Neural cell (in vitro differentiated cells): ENCODE data around the gene TRMU. TPM values are rescaled to one million over a fixed set of nuclear protein-coding genes. Genes with fewer than 3 reads are reported as not detected.

Experiments used
- H2AFZ ChIP-seq: fragments of 200-600, 300-800 bp; sonication (generic), shearing (Covaris generic); 2 replicates; pipeline ENCODE4 v1.6.0; 2014; ENCODE audit warnings: low read depth, mild to moderate bottlenecking, antibody characterized with exemption, low read length, moderate library complexity
- H3F3A ChIP-seq: fragments of 200-600 bp; shearing (Covaris generic); 2 replicates; pipeline ENCODE4 v1.6.1; 2016; ENCODE audit warnings: mild to moderate bottlenecking, moderate library complexity, mixed read lengths, antibody characterized with exemption, low read length; ENCODE audit not compliant: insufficient read depth, poor library complexity, severe bottlenecking
- H3K27ac ChIP-seq: fragments of 200-600, 300-800 bp; sonication (generic), shearing (Covaris generic); 2 replicates; pipeline ENCODE4 v1.5.1; 2014; ENCODE audit warnings: mild to moderate bottlenecking, low read length, moderate library complexity
- H3K27me3 ChIP-seq: fragments of 300-800, 200-600 bp; sonication (generic), shearing (Covaris generic); 2 replicates; pipeline ENCODE4 v1.6.0; 2014; ENCODE audit warnings: mild to moderate bottlenecking, low read depth, low read length, moderate library complexity; ENCODE audit not compliant: insufficient read depth
- H3K36me3 ChIP-seq: fragments of 300-800, 200-600 bp; sonication (generic), shearing (Covaris generic); 2 replicates; pipeline ENCODE4 v1.5.1; 2014; ENCODE audit warnings: mild to moderate bottlenecking, antibody characterized with exemption, low read length, moderate library complexity; ENCODE audit not compliant: insufficient read depth
- H3K4me2 ChIP-seq: fragments of 300-800, 200-600 bp; sonication (generic), shearing (Covaris generic); 2 replicates; pipeline ENCODE4 v1.6.0; 2014; ENCODE audit warnings: mild to moderate bottlenecking, low read length
- H3K4me3 ChIP-seq: fragments of 300-800, 200-600 bp; sonication (generic), shearing (Covaris generic); 2 replicates; pipeline ENCODE4 v1.5.1; 2014; ENCODE audit warnings: mild to moderate bottlenecking, low read length, moderate library complexity
- H3K79me2 ChIP-seq: fragments of 200-600 bp; shearing (Covaris generic); replicated peaks from 2 replicates; pipeline ENCODE4 v1.6.0; 2014; ENCODE audit warnings: mild to moderate bottlenecking, low read length, moderate library complexity; ENCODE audit not compliant: insufficient read depth
- H3K9ac ChIP-seq: fragments of 300-800, 200-600 bp; sonication (generic), shearing (Covaris generic); 2 replicates; pipeline ENCODE4 v1.6.1; 2016; ENCODE audit warnings: mild to moderate bottlenecking, low read length, mixed read lengths
- H3K9me2 ChIP-seq: fragments of 200-600 bp; shearing (Covaris generic); 2 replicates; pipeline ENCODE4 v1.6.1; 2016; ENCODE audit warnings: mild to moderate bottlenecking, low read length, mixed read lengths; ENCODE audit not compliant: insufficient read depth
- H3K9me3 ChIP-seq: fragments of 200-600, 300-800 bp; sonication (generic), shearing (Covaris generic); 2 replicates; pipeline ENCODE4 v1.6.1; 2016; ENCODE audit warnings: mild to moderate bottlenecking, mixed run types, low read length, moderate library complexity, mixed read lengths
- H4K20me1 ChIP-seq: fragments of 200-600 bp; shearing (Covaris generic); 2 replicates; pipeline ENCODE4 v1.6.1; 2016; ENCODE audit warnings: mild to moderate bottlenecking, mixed run types; ENCODE audit not compliant: insufficient read depth
- EP300 ChIP-seq: fragments of 450-650 bp; conservative IDR thresholded peaks from 2 replicates; pipeline ENCODE4 v1.6.1; 2014; ENCODE audit warnings: antibody characterized with exemption, mild to moderate bottlenecking, moderate library complexity; ENCODE audit not compliant: poor library complexity, severe bottlenecking
- EZH2 ChIP-seq: fragments of 200-600, 300-800 bp; shearing (Covaris generic), sonication (generic); IDR thresholded peaks from 2 replicates; pipeline ENCODE4 v1.6.1; 2014; ENCODE audit warnings: antibody characterized with exemption, low read length, borderline replicate concordance, mild to moderate bottlenecking; ENCODE audit not compliant: insufficient read depth, poor library complexity, severe bottlenecking
- MXI1 ChIP-seq: fragments of 450-650 bp; conservative IDR thresholded peaks from 2 replicates; pipeline ENCODE4 v1.6.1; 2014; ENCODE audit warnings: antibody characterized with exemption, mild to moderate bottlenecking; ENCODE audit not compliant: poor library complexity, severe bottlenecking
- POLR2AphosphoS5 ChIP-seq: IDR thresholded peaks from 2 replicates; pipeline ENCODE4 v1.6.1; 2012
- RAD21 ChIP-seq: fragments of 450-650 bp; conservative IDR thresholded peaks from 2 replicates; pipeline ENCODE4 v1.6.1; 2014; ENCODE audit warnings: antibody characterized with exemption, mild to moderate bottlenecking, moderate library complexity
- SMC3 ChIP-seq: fragments of 450-650 bp; conservative IDR thresholded peaks from 2 replicates; pipeline ENCODE4 v1.6.1; 2014; ENCODE audit warnings: antibody characterized with exemption, mild to moderate bottlenecking, moderate library complexity; ENCODE audit not compliant: poor library complexity
- TAF1 ChIP-seq: IDR thresholded peaks from 2 replicates; pipeline ENCODE4 v1.6.1; 2012; ENCODE audit warnings: low read depth
- polyA minus RNA-seq: library from RNA; depleted of rRNA, polyadenylated mRNA; stranded (reverse); fragments of >200 nt; gene quantifications from 2 replicates; pipeline ENCODE4 v1.2.3, GENCODE V29; 2014
- polyA plus RNA-seq: library from polyadenylated mRNA; depleted of rRNA; stranded (reverse); fragments of >200 nt; gene quantifications from 2 replicates; pipeline ENCODE4 v1.2.3, GENCODE V29; 2014
- TF ChIP-seq, protein P1 (sequence below): fragments of 450-650 bp; IDR thresholded peaks from 2 replicates; pipeline ENCODE4 v1.5.1; 2014; ENCODE audit warnings: antibody characterized with exemption, mild to moderate bottlenecking, moderate library complexity; ENCODE audit not compliant: poor library complexity, severe bottlenecking
- TF ChIP-seq, protein P2 (sequence below): IDR thresholded peaks from 2 replicates; pipeline ENCODE4 v1.6.1; 2012; ENCODE audit warnings: borderline replicate concordance

The TRMU gene, protein sequence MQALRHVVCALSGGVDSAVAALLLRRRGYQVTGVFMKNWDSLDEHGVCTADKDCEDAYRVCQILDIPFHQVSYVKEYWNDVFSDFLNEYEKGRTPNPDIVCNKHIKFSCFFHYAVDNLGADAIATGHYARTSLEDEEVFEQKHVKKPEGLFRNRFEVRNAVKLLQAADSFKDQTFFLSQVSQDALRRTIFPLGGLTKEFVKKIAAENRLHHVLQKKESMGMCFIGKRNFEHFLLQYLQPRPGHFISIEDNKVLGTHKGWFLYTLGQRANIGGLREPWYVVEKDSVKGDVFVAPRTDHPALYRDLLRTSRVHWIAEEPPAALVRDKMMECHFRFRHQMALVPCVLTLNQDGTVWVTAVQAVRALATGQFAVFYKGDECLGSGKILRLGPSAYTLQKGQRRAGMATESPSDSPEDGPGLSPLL
- polyA plus RNA-seq (72.9 and 88.3 TPM in 2 replicates), polyA minus RNA-seq (36.0 and 41.1 TPM in 2 replicates)

DNA sequence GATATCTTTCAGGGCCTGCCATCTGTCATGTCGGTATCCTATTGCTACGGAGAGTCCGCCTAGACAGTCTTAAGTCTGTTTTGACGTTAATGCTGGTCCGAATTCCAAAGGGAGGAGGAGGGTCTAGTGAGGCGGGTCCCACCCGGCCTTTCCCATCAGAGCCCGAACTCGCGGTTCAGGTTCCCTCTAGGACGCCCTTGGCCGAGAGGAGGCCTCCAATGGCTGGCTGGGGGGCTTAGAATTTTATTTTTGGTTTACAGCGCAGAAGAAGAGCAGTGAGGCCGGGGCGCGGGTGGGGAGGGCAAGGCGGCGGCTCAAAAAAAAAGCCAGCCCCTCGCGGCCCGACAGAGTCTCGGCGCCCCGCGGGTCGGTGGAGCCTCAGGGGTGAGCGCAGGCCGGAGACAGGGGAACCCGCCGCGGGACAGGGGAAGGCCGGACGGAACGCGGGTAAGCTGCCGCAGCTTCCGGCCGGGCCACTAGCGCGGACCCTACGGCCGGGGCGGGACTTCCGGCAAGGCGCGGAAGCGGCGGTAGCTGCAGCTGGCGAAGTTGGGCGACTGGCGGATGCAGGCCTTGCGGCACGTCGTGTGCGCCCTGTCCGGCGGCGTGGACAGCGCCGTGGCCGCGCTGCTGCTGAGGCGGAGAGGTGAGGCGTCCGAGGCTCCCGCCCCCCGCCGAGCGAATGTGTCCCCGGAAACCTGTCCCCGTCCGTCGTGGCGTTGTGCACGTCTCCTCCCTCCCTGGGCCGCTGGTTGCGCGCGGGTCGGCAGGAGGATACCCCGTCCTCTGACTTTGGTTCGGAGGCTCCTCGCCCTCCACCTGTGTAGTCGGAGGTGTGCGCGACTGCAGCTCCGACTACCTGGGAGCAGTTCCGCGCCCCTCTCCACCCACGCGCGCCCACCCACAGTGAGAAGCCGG is at the start of gene TRMU:
TSS of gene TRMU (plus strand) at position 514 of the 918 bp plus-strand sequence. CDS start at position 565, 51 bp downstream.
- no peaks in the 10 kb centered on the region for H3K9me2 ChIP-seq
- peak; percentile 88 for TF ChIP-seq MXI1
- peak; percentile 40 for TF ChIP-seq SMC3
- TF ChIP-seq RAD21 = peak; percentile 18
- no peak for TF ChIP-seq EZH2
- TF ChIP-seq TAF1 = peak; percentile 44
- peak; percentile 23 for TF ChIP-seq EP300
- TF ChIP-seq, protein P1, sequence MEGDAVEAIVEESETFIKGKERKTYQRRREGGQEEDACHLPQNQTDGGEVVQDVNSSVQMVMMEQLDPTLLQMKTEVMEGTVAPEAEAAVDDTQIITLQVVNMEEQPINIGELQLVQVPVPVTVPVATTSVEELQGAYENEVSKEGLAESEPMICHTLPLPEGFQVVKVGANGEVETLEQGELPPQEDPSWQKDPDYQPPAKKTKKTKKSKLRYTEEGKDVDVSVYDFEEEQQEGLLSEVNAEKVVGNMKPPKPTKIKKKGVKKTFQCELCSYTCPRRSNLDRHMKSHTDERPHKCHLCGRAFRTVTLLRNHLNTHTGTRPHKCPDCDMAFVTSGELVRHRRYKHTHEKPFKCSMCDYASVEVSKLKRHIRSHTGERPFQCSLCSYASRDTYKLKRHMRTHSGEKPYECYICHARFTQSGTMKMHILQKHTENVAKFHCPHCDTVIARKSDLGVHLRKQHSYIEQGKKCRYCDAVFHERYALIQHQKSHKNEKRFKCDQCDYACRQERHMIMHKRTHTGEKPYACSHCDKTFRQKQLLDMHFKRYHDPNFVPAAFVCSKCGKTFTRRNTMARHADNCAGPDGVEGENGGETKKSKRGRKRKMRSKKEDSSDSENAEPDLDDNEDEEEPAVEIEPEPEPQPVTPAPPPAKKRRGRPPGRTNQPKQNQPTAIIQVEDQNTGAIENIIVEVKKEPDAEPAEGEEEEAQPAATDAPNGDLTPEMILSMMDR = no peak
- TF ChIP-seq, protein P2, sequence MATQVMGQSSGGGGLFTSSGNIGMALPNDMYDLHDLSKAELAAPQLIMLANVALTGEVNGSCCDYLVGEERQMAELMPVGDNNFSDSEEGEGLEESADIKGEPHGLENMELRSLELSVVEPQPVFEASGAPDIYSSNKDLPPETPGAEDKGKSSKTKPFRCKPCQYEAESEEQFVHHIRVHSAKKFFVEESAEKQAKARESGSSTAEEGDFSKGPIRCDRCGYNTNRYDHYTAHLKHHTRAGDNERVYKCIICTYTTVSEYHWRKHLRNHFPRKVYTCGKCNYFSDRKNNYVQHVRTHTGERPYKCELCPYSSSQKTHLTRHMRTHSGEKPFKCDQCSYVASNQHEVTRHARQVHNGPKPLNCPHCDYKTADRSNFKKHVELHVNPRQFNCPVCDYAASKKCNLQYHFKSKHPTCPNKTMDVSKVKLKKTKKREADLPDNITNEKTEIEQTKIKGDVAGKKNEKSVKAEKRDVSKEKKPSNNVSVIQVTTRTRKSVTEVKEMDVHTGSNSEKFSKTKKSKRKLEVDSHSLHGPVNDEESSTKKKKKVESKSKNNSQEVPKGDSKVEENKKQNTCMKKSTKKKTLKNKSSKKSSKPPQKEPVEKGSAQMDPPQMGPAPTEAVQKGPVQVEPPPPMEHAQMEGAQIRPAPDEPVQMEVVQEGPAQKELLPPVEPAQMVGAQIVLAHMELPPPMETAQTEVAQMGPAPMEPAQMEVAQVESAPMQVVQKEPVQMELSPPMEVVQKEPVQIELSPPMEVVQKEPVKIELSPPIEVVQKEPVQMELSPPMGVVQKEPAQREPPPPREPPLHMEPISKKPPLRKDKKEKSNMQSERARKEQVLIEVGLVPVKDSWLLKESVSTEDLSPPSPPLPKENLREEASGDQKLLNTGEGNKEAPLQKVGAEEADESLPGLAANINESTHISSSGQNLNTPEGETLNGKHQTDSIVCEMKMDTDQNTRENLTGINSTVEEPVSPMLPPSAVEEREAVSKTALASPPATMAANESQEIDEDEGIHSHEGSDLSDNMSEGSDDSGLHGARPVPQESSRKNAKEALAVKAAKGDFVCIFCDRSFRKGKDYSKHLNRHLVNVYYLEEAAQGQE = no peak
- peak; percentile 82 for TF ChIP-seq POLR2AphosphoS5
- peaks cover 5% of the 10 kb centered on the region for H3K36me3 ChIP-seq
- H3F3A ChIP-seq = no peaks in the 10 kb centered on the region
- no peaks in the 10 kb centered on the region for H3K27me3 ChIP-seq
- peak within 1 kb of the TSS; percentile 85 for H3K4me2 ChIP-seq
- peak within 1 kb of the TSS; percentile 87 for H3K9ac ChIP-seq
- peak within 1 kb of the TSS; percentile 83 for H2AFZ ChIP-seq
- H4K20me1 ChIP-seq = no peaks in the 10 kb centered on the region
- peak within 1 kb of the TSS; percentile 77 for H3K4me3 ChIP-seq
- peak within 1 kb of the TSS; percentile 67 for H3K27ac ChIP-seq
- H3K9me3 ChIP-seq = no peaks in the 10 kb centered on the region
- peaks cover 17% of the 10 kb centered on the region for H3K79me2 ChIP-seq

DNA sequence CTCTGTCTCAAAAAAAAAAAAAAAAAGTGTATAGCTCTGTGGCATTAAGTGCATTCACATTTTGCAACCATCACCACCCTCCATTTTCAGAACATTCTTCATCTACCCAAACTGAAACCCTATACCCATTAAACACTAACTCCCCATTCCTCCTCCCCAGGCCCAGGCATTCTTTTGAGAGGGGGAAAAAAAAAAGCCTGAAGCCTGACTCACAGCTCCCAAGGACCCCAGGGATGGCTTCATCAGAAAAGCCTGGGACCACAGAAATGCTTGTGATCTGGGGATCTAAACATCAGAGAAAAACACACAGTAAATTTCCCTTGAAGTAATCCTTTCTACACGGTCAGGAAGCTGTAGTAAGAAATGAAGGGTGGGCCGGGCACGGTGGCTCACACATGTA is 49.5 kb upstream of the TRMU start:
- H3K9ac ChIP-seq = no peak overlapping the region
- H3K79me2 ChIP-seq = no peaks in the 10 kb centered on the region
- no peaks in the 10 kb centered on the region for H3K27me3 ChIP-seq
- TF ChIP-seq TAF1 (no peak), EP300 (no peak), POLR2AphosphoS5 (no peak)
- TF ChIP-seq, protein P1 = no peak
- no peaks in the 10 kb centered on the region for H3F3A ChIP-seq
- H3K36me3 ChIP-seq = no peaks in the 10 kb centered on the region
- no peak overlapping the region for H3K4me2 ChIP-seq
- no peaks in the 10 kb centered on the region for H4K20me1 ChIP-seq
- no peak overlapping the region for H3K27ac ChIP-seq
- no peaks in the 10 kb centered on the region for H3K9me3 ChIP-seq
- H3K4me3 ChIP-seq = no peak overlapping the region
- H3K9me2 ChIP-seq = no peaks in the 10 kb centered on the region
- no peak overlapping the region for H2AFZ ChIP-seq
